K562 (cell line): ENCODE results near the gene NCAM2. TPM values are rescaled to one million over a fixed set of nuclear protein-coding genes. Genes with fewer than 3 reads are reported as not detected.

Source experiments
- ATAC-seq: fragments of 200-7000 bp; cut with Tn5 transposase; 3 replicates; pipeline ENCODE4 v1.9.1; 2020; ENCODE audit warnings: moderate library complexity
- BruUV-seq: library from RNA; stranded (reverse); fragments of 400-500 nt; replicated peaks from 2 replicates; lab custom pipeline; 2021; lab: Mats Ljungman, UMichigan
- CTCF ChIA-PET: fragments of 300-600 bp; formaldehyde crosslinking; extraction: SDS; loops from one replicate; lab custom pipeline; 2021; ENCODE audit warnings: low intra/inter-chr PET ratio; lab: Yijun Ruan, JAX
- POLR2A ChIA-PET: fragments of 300-600, 350-650 bp; sonication (Branson Sonifier 250); formaldehyde crosslinking; extraction: SDS; loops from one replicate; lab custom pipeline; 2021; ENCODE audit warnings: antibody characterized with exemption, inconsistent platforms; lab: Yijun Ruan, JAX
- DNase-seq, 4 experiments: peaks; one replicate each; pipeline versions ENCODE4 v3.0.0 to v3.0.0-alpha.2; 2011 to 2018; ENCODE audit warnings: low spot score in 3 of 4, mixed read lengths in 3 of 4; ENCODE audit errors: extremely low read depth in 1 of 4
- FAIRE-seq: peaks from 2 replicates; lab custom pipeline; 2011; peaks lifted over from hg19 to GRCh38; lab: Jason Lieb, UNC
- H2AFZ ChIP-seq: 2 replicates; pipeline ENCODE4 v1.6.0; 2011; ENCODE audit warnings: low read depth, low read length, control low read depth, inconsistent platforms
- H3K27ac ChIP-seq: fragments of 200-600 bp; 3 replicates; pipeline ENCODE4 v1.8.0; 2011; ENCODE audit warnings: low read depth, mild to moderate bottlenecking, control low read depth, inconsistent platforms, low read length, moderate library complexity, mixed read lengths; ENCODE audit errors: extremely low read depth
- H3K27me3 ChIP-seq, 2 experiments: fragments of 300-600 bp in 1 of 2; 2 replicates in 1 of 2; 3 replicates in 1 of 2; pipeline versions ENCODE4 v1.6.0 to v1.8.0; 2011; ENCODE audit warnings: inconsistent platforms in 2 of 2, low read length in 2 of 2, mild to moderate bottlenecking in 1 of 2, mixed read lengths in 1 of 2, moderate library complexity in 1 of 2; ENCODE audit not compliant: control insufficient read depth in 2 of 2, insufficient read depth in 2 of 2
- H3K36me3 ChIP-seq: fragments of 300-600 bp; 3 replicates; pipeline ENCODE4 v1.8.0; 2011; ENCODE audit warnings: mild to moderate bottlenecking, low read length, inconsistent platforms; ENCODE audit not compliant: control insufficient read depth, insufficient read depth
- H3K4me1 ChIP-seq, 2 experiments: fragments of 200-600 bp in 1 of 2; replicated peaks in 1 of 2; 2 replicates in 1 of 2; 3 replicates in 1 of 2; pipeline versions ENCODE4 v1.5.1 to v1.8.0; 2011; ENCODE audit warnings: inconsistent platforms in 2 of 2, low read length in 2 of 2, mild to moderate bottlenecking in 1 of 2, mixed read lengths in 1 of 2, moderate library complexity in 1 of 2; ENCODE audit not compliant: control insufficient read depth in 2 of 2, insufficient read depth in 2 of 2
- H3K4me2 ChIP-seq: 2 replicates; pipeline ENCODE4 v1.6.1; 2011; ENCODE audit warnings: low read length, control low read depth, inconsistent platforms, mixed read lengths; ENCODE audit not compliant: insufficient read depth
- H3K4me3 ChIP-seq: fragments of 200-600 bp; sonication (generic), shearing (Covaris generic); 2 replicates; pipeline ENCODE4 v1.5.1; 2016; ENCODE audit warnings: control low read depth, inconsistent platforms
- H3K79me2 ChIP-seq: fragments of 200-600 bp; 3 replicates; pipeline ENCODE4 v1.8.0; 2011; ENCODE audit warnings: low read length, inconsistent platforms; ENCODE audit not compliant: control insufficient read depth, insufficient read depth
- H3K9ac ChIP-seq, 2 experiments: 2 replicates each; pipeline versions ENCODE4 v1.6.0 to v1.6.1; 2011; ENCODE audit warnings: low read depth in 2 of 2, low read length in 2 of 2, control low read depth in 1 of 2, inconsistent platforms in 1 of 2, mild to moderate bottlenecking in 1 of 2, mixed read lengths in 1 of 2; ENCODE audit not compliant: insufficient read depth in 1 of 2
- H3K9me1 ChIP-seq: one replicate; pipeline ENCODE4 v1.6.0; 2011; ENCODE audit warnings: inconsistent platforms, mild to moderate bottlenecking, low read length, moderate library complexity; ENCODE audit not compliant: control insufficient read depth, insufficient read depth
- H3K9me3 ChIP-seq: replicated peaks from 2 replicates; pipeline ENCODE4 v1.5.1; 2011; ENCODE audit warnings: low read depth, low read length, inconsistent platforms; ENCODE audit not compliant: control insufficient read depth, insufficient read depth
- H4K20me1 ChIP-seq: replicated peaks from 2 replicates; pipeline ENCODE4 v1.6.1; 2011; ENCODE audit warnings: low read length, inconsistent platforms, mixed read lengths; ENCODE audit not compliant: control insufficient read depth, insufficient read depth
- ETV5 ChIP-seq: sonication (generic); formaldehyde crosslinking; IDR thresholded peaks from 2 replicates; pipeline ENCODE4 v1.4.0; 2020; ENCODE audit warnings: low read depth, mild to moderate bottlenecking, missing genetic modification reagents
- EZH2 ChIP-seq: IDR thresholded peaks from 2 replicates; pipeline ENCODE4 v1.6.1; 2012; ENCODE audit warnings: low read depth, mild to moderate bottlenecking, inconsistent platforms, low read length, borderline replicate concordance
- HOXB6 ChIP-seq: fragments of 250-450 bp; sonication (Bioruptor Pico); IDR thresholded peaks from 2 replicates; pipeline ENCODE4 v1.5.1; 2022; ENCODE audit warnings: mild to moderate bottlenecking, borderline replicate concordance
- KDM1A ChIP-seq, 2 experiments: fragments of 450-650 bp; IDR thresholded peaks; 2 replicates each; pipeline ENCODE4 v1.6.1; 2016; ENCODE audit warnings: mild to moderate bottlenecking in 2 of 2
- KHSRP ChIP-seq: fragments of 450-650 bp; IDR thresholded peaks from 2 replicates; pipeline ENCODE4 v1.6.1; 2017
- MYBL2 ChIP-seq, 2 experiments: fragments of 450-650 bp in 1 of 2; sonication (generic) in 1 of 2; formaldehyde crosslinking in 1 of 2; IDR thresholded peaks; 2 replicates each; pipeline versions ENCODE4 v1.6.1 to v1.8.1; 2017 to 2022; ENCODE audit warnings: borderline replicate concordance in 1 of 2, inconsistent platforms in 1 of 2, low read depth in 1 of 2, mild to moderate bottlenecking in 1 of 2, missing genetic modification reagents in 1 of 2, moderate library complexity in 1 of 2
- NFXL1 ChIP-seq: fragments of 450-650 bp; formaldehyde crosslinking; IDR thresholded peaks from 2 replicates; pipeline ENCODE4 v1.4.0; 2021; ENCODE audit warnings: mild to moderate bottlenecking
- SLC30A9 ChIP-seq: fragments of 250-450 bp; sonication (Bioruptor Pico); IDR thresholded peaks from 2 replicates; pipeline ENCODE4 v1.8.0; 2022; ENCODE audit warnings: mild to moderate bottlenecking, moderate library complexity
- SRSF3 ChIP-seq: fragments of 200-400 bp; formaldehyde crosslinking; IDR thresholded peaks from 2 replicates; pipeline ENCODE4 v1.6.1; 2016; ENCODE audit warnings: mild to moderate bottlenecking, low read length, moderate library complexity; ENCODE audit not compliant: insufficient read depth
- TARDBP ChIP-seq: fragments of 450-650 bp; IDR thresholded peaks from 2 replicates; pipeline ENCODE4 v1.6.1; 2016
- ZNF551 ChIP-seq: fragments of 250-450 bp; sonication (Bioruptor Pico); IDR thresholded peaks from 2 replicates; pipeline ENCODE4 v1.5.0; 2021; ENCODE audit warnings: mild to moderate bottlenecking, moderate library complexity
- WGBS: fragments of 100-300 bp; shearing (Covaris generic); methylation state at CpG from one replicate; pipeline ENCODE4 v1.1.6; 2016; ENCODE audit warnings: low coverage, mixed read lengths; ENCODE audit not compliant: insufficient coverage; ENCODE audit errors: missing lambda C conversion rate; 5-methylcytosine and 5-hydroxymethylcytosine counted together
- in situ Hi-C: fragments of 300-500 bp; cut with MboI; formaldehyde crosslinking; loops from 4 replicates; pipeline ENCODE4 v1.15.0; 2018; ENCODE audit warnings: inconsistent platforms, mixed read lengths
- intact Hi-C: fragments of 100-400 bp; cut with micrococcal nuclease; formaldehyde crosslinking; loops from 2 replicates; pipeline ENCODE4 v1.14.2; 2022
- polyA plus RNA-seq, 8 experiments: library from polyadenylated mRNA; depleted of rRNA in 4 of 8; stranded (reverse) in 5 of 8; unstranded in 3 of 8; fragments of >200 nt; fragmentation: Nextera tagmentation in 2 of 8; fragmentation: Illumina TruSeq in 1 of 8; extraction: Ambion mirVana in 2 of 8; extraction: Trizol in 1 of 8; gene quantifications; 2 replicates each; pipeline versions ENCODE4 v1.2.1 to v1.2.3, GENCODE V29; 2011 to 2014; ENCODE audit warnings: inconsistent platforms in 1 of 8, missing spikeins in 1 of 8
- total RNA-seq, 7 experiments: library from RNA; depleted of rRNA in 6 of 7; stranded (reverse); fragments of >200 nt in 6 of 7; fragmentation: Illumina TruSeq in 2 of 7; extraction: Trizol in 2 of 7; gene quantifications; 2 replicates each; pipeline versions ENCODE4 v1.2.1 to v1.2.3, GENCODE V29; 2011 to 2021; ENCODE audit warnings: low replicate concordance in 1 of 7
- TF ChIP-seq, protein P1 (sequence below), 2 experiments: IDR thresholded peaks; 2 replicates each; pipeline ENCODE4 v1.6.1; 2011; ENCODE audit warnings: borderline replicate concordance in 1 of 2, control low read depth in 1 of 2, low read depth in 1 of 2, low read length in 1 of 2, mild to moderate bottlenecking in 1 of 2, mixed read lengths in 1 of 2, moderate library complexity in 1 of 2; ENCODE audit not compliant: insufficient read depth in 1 of 2, insufficient read length in 1 of 2, poor library complexity in 1 of 2, severe bottlenecking in 1 of 2; ENCODE audit errors: extremely low read depth in 1 of 2

Gene NCAM2
- total and polyA plus RNA-seq, 9 of the 15 experiments (the other 6 are each of a cell fraction or from before 2014, with no cell fraction given), result 14.0 to 58.2 (median 27.8) TPM

DNA sequence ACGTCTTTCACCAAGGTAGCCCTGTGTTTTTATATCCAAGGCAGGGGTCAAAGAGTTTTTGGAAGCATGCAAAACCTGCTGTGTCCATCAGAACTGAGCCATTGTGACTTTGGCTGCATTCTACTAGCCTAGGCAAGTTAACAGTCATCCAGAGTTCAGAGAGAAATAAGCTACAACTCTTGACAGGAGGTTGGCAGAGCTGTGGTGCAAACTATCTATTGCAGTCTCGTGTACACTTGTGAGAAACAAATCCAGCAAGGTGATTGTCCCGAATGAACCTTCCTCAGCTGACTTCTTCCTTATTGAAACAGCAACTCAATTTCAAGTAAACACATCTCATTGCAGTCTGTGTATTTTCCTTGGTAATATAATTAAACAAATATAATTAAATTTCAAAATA is 124.5 kb downstream of the NCAM2 start:
- H4K20me1 ChIP-seq, result no peaks in the 10 kb centered on the region
- no peak for FAIRE-seq
- no peaks in the 10 kb centered on the region for H3K9me1 ChIP-seq
- POLR2A ChIA-PET, result no interaction called here
- H3K79me2 ChIP-seq, result no peaks in the 10 kb centered on the region
- BruUV-seq, result no TSS peak
- no peak for ATAC-seq
- no peaks in the 10 kb centered on the region for H3K4me1 ChIP-seq
- WGBS, result 67% methylated on average over 3 of the region's 3 CpGs
- CTCF ChIA-PET, result no interaction called here
- no peaks in the 10 kb centered on the region for H3K9me3 ChIP-seq
- H2AFZ ChIP-seq, result no peak overlapping the region
- no peak overlapping the region for H3K4me2 ChIP-seq
- in situ Hi-C loops, result no loop called here
- H3K9ac ChIP-seq, result no peak overlapping the region
- no peak for DNase-seq
- H3K27me3 ChIP-seq, result no peaks in the 10 kb centered on the region
- H3K4me3 ChIP-seq, result no peak overlapping the region
- intact Hi-C loops, result no loop called here
- no peak overlapping the region for H3K27ac ChIP-seq
- H3K36me3 ChIP-seq, result no peaks in the 10 kb centered on the region
- no peak for TF ChIP-seq EZH2
- no peak for TF ChIP-seq HOXB6 (CRISPR knock-in tag)
- TF ChIP-seq KDM1A (IDR thresholded peaks at IDR 0.05), result no peak
- TF ChIP-seq SRSF3, result no peak
- TF ChIP-seq TARDBP, result no peak
- no peak for TF ChIP-seq KHSRP
- no peak for TF ChIP-seq ETV5 (CRISPR knock-in tag)
- no peak for TF ChIP-seq ZNF551 (CRISPR knock-in tag)
- TF ChIP-seq, protein P1, sequence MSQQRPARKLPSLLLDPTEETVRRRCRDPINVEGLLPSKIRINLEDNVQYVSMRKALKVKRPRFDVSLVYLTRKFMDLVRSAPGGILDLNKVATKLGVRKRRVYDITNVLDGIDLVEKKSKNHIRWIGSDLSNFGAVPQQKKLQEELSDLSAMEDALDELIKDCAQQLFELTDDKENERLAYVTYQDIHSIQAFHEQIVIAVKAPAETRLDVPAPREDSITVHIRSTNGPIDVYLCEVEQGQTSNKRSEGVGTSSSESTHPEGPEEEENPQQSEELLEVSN (IDR thresholded peaks at IDR 0.05; ENCODE audit: borderline replicate concordance in 1 of 2, extremely low read depth in 1 of 2, insufficient read depth in 1 of 2, insufficient read length in 1 of 2, low read depth in 1 of 2, low read length in 1 of 2, poor library complexity in 1 of 2, severe bottlenecking in 1 of 2), result no peak
- TF ChIP-seq SLC30A9, result no peak
- TF ChIP-seq NFXL1 (CRISPR knock-in tag), result no peak
- TF ChIP-seq MYBL2 (IDR thresholded peaks at IDR 0.05; ENCODE audit: low read depth), result no peak
- TF ChIP-seq MYBL2 (CRISPR knock-in tag; IDR thresholded peaks at IDR 0.05; ENCODE audit: borderline replicate concordance), result no peak
- TF ChIP-seq, all 486 proteins: peak for 0
